22Rv1 (cell line): ENCODE data around the gene ZFC3H1.

ENCODE experiments used
- ZFX ChIP-seq: fragments of 450-650 bp; IDR thresholded peaks from 2 replicates; pipeline ENCODE4 v1.6.1; 2017; ENCODE audit warnings: antibody characterized with exemption, borderline replicate concordance
- TF ChIP-seq, protein P1 (sequence below): fragments of 450-650 bp; IDR thresholded peaks from 2 replicates; pipeline ENCODE4 v1.5.1; 2017; ENCODE audit warnings: mild to moderate bottlenecking

DNA sequence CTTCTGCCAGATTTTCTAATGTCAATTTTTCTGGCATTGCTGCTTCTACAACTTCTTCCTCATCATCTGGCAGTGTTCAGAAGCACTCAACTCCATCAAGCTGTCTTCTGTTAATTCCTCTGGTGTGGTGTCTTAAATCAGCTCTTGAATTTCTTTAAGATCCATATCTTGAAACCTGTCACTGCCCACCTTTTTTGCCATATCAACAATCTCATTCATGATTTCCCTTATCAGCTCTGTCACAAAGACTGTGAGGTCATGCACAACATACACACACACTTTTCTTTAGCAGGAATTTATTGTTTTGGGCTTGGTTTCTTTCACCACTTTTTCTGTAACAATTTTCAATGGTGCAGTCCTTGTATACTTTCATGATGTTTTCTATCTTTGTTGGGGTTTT lies 7.7 kb upstream of the ZFC3H1 start:
- TF ChIP-seq, protein P1, sequence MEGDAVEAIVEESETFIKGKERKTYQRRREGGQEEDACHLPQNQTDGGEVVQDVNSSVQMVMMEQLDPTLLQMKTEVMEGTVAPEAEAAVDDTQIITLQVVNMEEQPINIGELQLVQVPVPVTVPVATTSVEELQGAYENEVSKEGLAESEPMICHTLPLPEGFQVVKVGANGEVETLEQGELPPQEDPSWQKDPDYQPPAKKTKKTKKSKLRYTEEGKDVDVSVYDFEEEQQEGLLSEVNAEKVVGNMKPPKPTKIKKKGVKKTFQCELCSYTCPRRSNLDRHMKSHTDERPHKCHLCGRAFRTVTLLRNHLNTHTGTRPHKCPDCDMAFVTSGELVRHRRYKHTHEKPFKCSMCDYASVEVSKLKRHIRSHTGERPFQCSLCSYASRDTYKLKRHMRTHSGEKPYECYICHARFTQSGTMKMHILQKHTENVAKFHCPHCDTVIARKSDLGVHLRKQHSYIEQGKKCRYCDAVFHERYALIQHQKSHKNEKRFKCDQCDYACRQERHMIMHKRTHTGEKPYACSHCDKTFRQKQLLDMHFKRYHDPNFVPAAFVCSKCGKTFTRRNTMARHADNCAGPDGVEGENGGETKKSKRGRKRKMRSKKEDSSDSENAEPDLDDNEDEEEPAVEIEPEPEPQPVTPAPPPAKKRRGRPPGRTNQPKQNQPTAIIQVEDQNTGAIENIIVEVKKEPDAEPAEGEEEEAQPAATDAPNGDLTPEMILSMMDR, result no peak
- TF ChIP-seq ZFX, result no peak
